SK-N-MC (cell line): ENCODE results near the gene ASB3.

Source experiments
- EZH2 ChIP-seq: fragments of 200-600 bp; sonication (generic); IDR thresholded peaks from one replicate; pipeline ENCODE4 v1.6.1; 2017; ENCODE audit warnings: antibody characterized with exemption
- POLR2AphosphoS5 ChIP-seq: IDR thresholded peaks from 2 replicates; pipeline ENCODE4 v1.6.1; 2012; ENCODE audit warnings: mild to moderate bottlenecking, low read depth, low read length, borderline replicate concordance

DNA sequence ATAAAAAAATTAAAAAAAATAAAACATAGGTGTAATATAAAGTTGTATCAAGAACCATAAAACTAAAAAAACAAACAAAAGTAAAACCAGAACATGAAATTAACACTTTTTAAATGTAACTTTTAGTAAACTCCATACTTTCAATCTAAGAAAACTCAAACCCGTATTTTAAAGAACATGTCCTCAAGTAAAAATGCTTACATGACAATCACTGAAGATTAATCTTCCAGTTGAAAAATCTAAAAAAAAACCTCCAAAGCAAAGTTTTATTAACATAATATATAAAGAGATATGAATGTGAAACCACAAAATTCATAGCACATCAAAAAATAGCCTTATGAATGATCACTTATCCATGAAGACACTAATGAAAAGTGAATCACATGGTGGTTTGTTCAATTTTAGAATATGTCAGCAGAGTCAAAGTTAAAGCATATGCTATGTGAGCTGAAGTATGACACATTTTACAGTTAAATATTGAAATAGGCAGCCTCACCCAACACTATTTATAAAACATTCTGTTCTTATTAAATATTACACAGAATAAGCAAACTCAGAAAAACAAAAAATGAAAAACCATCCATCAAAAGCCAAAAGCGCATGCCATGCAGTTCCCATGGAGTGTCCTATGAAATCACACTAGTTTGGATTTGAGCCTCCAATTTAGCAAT, 42.2 kb downstream of the ASB3 start:
- TF ChIP-seq EZH2: no peak
- no peak for TF ChIP-seq POLR2AphosphoS5
